IPS-NIHi7 (cell line): ENCODE results near the gene CRISPLD2.

Experiments
- DNase-seq: peaks from one replicate; pipeline ENCODE4 v3.0.0; 2012; ENCODE audit warnings: mixed read lengths; ENCODE audit errors: extremely low spot score

Gene CRISPLD2

GRCh38 chr16:84953190-84953746 lies 133.5 kb downstream of the CRISPLD2 start:
- DNase-seq = no peak

GRCh38 chr16:84955427-84955826 lies 135.6 kb downstream of the CRISPLD2 start:
- no peak for DNase-seq

GRCh38 chr16:84957192-84957591 lies 137.4 kb downstream of the CRISPLD2 start:
- DNase-seq = no peak

GRCh38 chr16:84957792-84958191 lies 138.0 kb downstream of the CRISPLD2 start:
- no peak for DNase-seq
